Measurements from ENCODE around the gene B3GALNT2. TPM values are rescaled to one million over a fixed set of nuclear protein-coding genes. Genes with fewer than 3 reads are reported as not detected.

B3GALNT2 gene
- polyA plus RNA-seq, 2 donors: 3.7 to 7.0 TPM

DNA sequence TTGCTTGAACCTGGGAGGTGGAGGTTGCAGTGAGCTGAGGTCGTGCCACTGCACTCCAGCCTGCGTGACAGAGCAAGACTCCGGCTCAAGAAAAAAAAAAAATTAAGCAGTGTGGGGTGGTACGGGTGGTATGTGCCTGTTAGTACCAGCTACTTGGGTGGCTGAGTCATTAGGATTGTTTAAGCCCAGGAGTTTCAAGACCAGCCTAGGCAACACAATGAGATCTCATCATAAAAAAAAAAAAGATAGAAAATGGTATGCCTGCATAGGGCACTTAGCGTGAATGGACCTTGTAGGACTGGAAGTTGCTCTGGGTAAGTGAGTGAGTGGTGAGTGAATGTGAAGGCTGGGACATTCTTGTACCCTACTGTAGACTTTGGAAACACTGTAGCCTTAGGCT, 100.1 kb downstream of the B3GALNT2 start:
- WGBS, 2 donors: 75 to 90% methylated on average over 5 of the region's 5 CpGs
- no peak overlapping the region for H3K27ac ChIP-seq (ENCODE audit: low read depth in 2 of 2, low read length in 1 of 2)
- no peak overlapping the region for H3K4me3 ChIP-seq (ENCODE audit: low read depth in 1 of 2, low read length in 2 of 2)
- H3K36me3 ChIP-seq (ENCODE audit: control insufficient read depth in 2 of 2, insufficient read depth in 2 of 2, low read length in 1 of 2): no peaks in the 10 kb centered on the region
- H3K9me3 ChIP-seq (ENCODE audit: control insufficient read depth in 2 of 2, insufficient read depth in 1 of 2, low read depth in 1 of 2, low read length in 1 of 2): no peaks in the 10 kb centered on the region
- no peaks in the 10 kb centered on the region for H3K4me1 ChIP-seq (ENCODE audit: control insufficient read depth in 2 of 2, insufficient read depth in 2 of 2, low read length in 1 of 2)
- no peaks in the 10 kb centered on the region for H3K27me3 ChIP-seq (ENCODE audit: control insufficient read depth in 1 of 2, insufficient read depth in 2 of 2, low read length in 2 of 2)

DNA sequence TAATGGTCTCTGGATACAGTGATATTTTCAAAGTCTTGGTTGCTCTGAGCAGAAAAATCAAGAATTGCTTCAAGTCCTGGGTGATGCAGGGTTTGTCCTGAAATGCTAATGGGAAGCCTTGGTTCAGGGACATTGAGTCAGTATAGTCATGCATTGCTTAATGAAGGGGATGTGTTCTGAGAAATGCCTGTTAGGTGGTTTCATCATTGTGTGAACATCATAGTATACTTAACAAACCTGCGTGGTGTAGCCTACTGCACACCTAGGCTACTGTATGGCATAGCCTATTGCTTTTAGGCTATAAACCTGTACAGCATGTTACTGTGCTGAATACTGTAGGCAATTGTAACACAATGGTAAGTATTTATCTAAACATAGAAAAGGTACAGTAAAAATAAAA, 100.7 kb downstream of the B3GALNT2 start:
- H3K4me1 ChIP-seq (ENCODE audit: control insufficient read depth in 2 of 2, insufficient read depth in 2 of 2, low read length in 1 of 2): no peaks in the 10 kb centered on the region
- H3K27ac ChIP-seq (ENCODE audit: low read depth in 2 of 2, low read length in 1 of 2): no peak overlapping the region
- H3K4me3 ChIP-seq (ENCODE audit: low read depth in 1 of 2, low read length in 2 of 2): no peak overlapping the region
- WGBS, 2 donors: 91 to 92% methylated on average over 1 of the region's 1 CpG
- H3K9me3 ChIP-seq (ENCODE audit: control insufficient read depth in 2 of 2, insufficient read depth in 1 of 2, low read depth in 1 of 2, low read length in 1 of 2): no peaks in the 10 kb centered on the region
- H3K36me3 ChIP-seq (ENCODE audit: control insufficient read depth in 2 of 2, insufficient read depth in 2 of 2, low read length in 1 of 2): no peaks in the 10 kb centered on the region
- H3K27me3 ChIP-seq (ENCODE audit: control insufficient read depth in 1 of 2, insufficient read depth in 2 of 2, low read length in 2 of 2): no peaks in the 10 kb centered on the region

DNA sequence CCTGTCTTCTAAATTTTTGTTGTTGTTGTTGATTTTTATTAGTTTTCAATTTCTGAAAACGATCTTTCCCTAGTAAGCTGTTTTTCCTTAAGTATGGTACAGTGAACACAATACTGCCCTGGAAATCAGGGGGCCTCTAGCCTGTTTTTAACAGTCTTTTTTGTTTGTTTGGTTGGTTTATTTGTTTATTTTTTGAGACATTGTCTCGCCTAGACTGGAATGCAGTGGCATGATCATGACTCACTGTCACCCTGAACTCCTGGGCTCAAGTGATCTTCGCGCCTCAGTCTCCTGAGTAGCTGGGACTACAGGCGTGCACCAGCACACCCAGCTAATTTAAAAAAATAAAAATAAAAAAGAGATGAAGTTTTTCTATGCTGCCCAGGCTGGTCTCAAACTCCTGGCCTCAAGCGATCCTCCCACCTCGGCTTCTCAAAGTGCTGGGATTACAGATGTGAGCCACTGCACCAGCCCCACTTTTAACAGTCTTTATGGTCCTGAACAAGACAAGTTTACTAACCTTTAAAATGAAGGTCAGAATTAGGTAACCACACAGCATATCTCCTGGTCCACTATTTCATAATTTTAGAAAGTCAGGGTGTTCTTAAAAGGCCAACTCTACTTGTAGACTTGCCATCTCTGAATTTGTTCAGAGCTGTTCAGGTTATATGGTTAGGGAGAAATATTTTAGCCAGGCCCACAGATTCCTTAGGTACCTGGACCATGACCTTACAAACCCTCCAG, 101.6 kb downstream of the B3GALNT2 start:
- H3K4me3 ChIP-seq (ENCODE audit: low read depth in 1 of 2, low read length in 2 of 2): no peak overlapping the region
- no peaks in the 10 kb centered on the region for H3K4me1 ChIP-seq (ENCODE audit: control insufficient read depth in 2 of 2, insufficient read depth in 2 of 2, low read length in 1 of 2)
- H3K27me3 ChIP-seq (ENCODE audit: control insufficient read depth in 1 of 2, insufficient read depth in 2 of 2, low read length in 2 of 2): no peaks in the 10 kb centered on the region
- H3K27ac ChIP-seq (ENCODE audit: low read depth in 2 of 2, low read length in 1 of 2): no peak overlapping the region
- 89 to 91% methylated on average over 7 of the region's 7 CpGs for WGBS, 2 donors
- H3K36me3 ChIP-seq (ENCODE audit: control insufficient read depth in 2 of 2, insufficient read depth in 2 of 2, low read length in 1 of 2): no peaks in the 10 kb centered on the region
- H3K9me3 ChIP-seq (ENCODE audit: control insufficient read depth in 2 of 2, insufficient read depth in 1 of 2, low read depth in 1 of 2, low read length in 1 of 2): no peaks in the 10 kb centered on the region

DNA sequence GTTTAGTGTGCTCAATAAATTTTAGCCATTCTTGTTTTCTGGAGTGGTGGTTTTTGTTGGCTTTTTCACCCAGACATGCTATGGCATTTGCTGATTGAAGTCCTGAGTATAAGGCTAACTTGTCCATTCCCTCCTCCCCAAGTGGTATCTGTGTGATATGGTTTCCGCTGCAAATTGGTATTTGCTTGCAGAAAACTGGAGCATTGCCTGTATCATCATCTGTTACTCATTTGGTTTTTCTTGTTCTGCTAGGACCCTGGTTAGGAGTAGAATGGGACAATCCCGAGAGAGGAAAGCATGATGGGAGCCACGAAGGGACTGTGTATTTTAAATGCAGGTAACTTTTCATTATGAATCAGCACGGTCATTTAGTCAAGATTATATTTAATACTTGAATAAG, 103.0 kb downstream of the B3GALNT2 start:
- 87 to 90% methylated on average over 4 of the region's 4 CpGs for WGBS, 2 donors
- Histone ChIP-seq H3K4me1 (ENCODE audit: control insufficient read depth in 2 of 2, insufficient read depth in 2 of 2, low read length in 1 of 2) (no peaks in the 10 kb centered on the region), H3K27ac (ENCODE audit: low read depth in 2 of 2, low read length in 1 of 2) (no peak overlapping the region), H3K9me3 (ENCODE audit: control insufficient read depth in 2 of 2, insufficient read depth in 1 of 2, low read depth in 1 of 2, low read length in 1 of 2) (no peaks in the 10 kb centered on the region), H3K27me3 (ENCODE audit: control insufficient read depth in 1 of 2, insufficient read depth in 2 of 2, low read length in 2 of 2) (no peaks in the 10 kb centered on the region), H3K36me3 (ENCODE audit: control insufficient read depth in 2 of 2, insufficient read depth in 2 of 2, low read length in 1 of 2) (no peaks in the 10 kb centered on the region), H3K4me3 (ENCODE audit: low read depth in 1 of 2, low read length in 2 of 2) (no peak overlapping the region)

Other genes starting within 250 kb of the B3GALNT2 start
- gene ARID4B, start 176.3 kb downstream of the B3GALNT2 start, polyA plus RNA-seq: 10 to 100 TPM in 1 of 2 donors, 1 to 10 TPM in 1; 7.0 to 12.3 TPM
- gene GGPS1, start 175.9 kb downstream of the B3GALNT2 start, polyA plus RNA-seq: 10 to 100 TPM; 14.8 to 19.6 TPM
- gene TBCE, start 137.0 kb downstream of the B3GALNT2 start, polyA plus RNA-seq: 10 to 100 TPM; 14.4 to 25.9 TPM
- 10 to 100 TPM in 1 of 2 donors, 1 to 10 TPM in 1; 8.1 to 10.9 TPM for gene GNG4, start 145.3 kb upstream of the B3GALNT2 start, polyA plus RNA-seq